HG03025 (cell line): ENCODE results near the gene ARMH3.
"Not testable (repeated sequence)": the region's sequence is repeated elsewhere in the genome, so short reads cannot be mapped to it uniquely, and the experiment has no call there.

Source experiments
- ATAC-seq: cut with Tn5 transposase; IDR thresholded peaks from one replicate; pipeline ENCODE4 v1.9.1; 2021; ENCODE audit warnings: mild to moderate bottlenecking, moderate library complexity; ENCODE audit not compliant: unreplicated experiment, low FRiP score

Gene ARMH3

GRCh38 chr10:102055647-102056419 lies at the start of gene ARMH3:
Gene ARMH3, minus strand, starts transcription at chr10:102056173. Its CDS starts 16,059 bp downstream, at chr10:102040114.
- ATAC-seq: peak; percentile 88

GRCh38 chr10:102102421-102102820 lies 46.4 kb upstream of the ARMH3 start:
- ATAC-seq: no peak

GRCh38 chr10:102101152-102101551 lies 45.2 kb upstream of the ARMH3 start:
- no peak for ATAC-seq

- no peak for ATAC-seq
Measured at GRCh38 chr10:102096449-102096848, 40.5 kb upstream of the ARMH3 start.

- no peak for ATAC-seq
Measured at GRCh38 chr10:102090772-102091171, 34.8 kb upstream of the ARMH3 start.

GRCh38 chr10:102086196-102086595 lies 30.2 kb upstream of the ARMH3 start:
- ATAC-seq: no peak

GRCh38 chr10:102085336-102085735 lies 29.4 kb upstream of the ARMH3 start:
- no peak for ATAC-seq

GRCh38 chr10:102083541-102083940 lies 27.6 kb upstream of the ARMH3 start:
- ATAC-seq: no peak

GRCh38 chr10:102072673-102073527 lies 16.9 kb upstream of the ARMH3 start:
- ATAC-seq: no peak

- no peak for ATAC-seq
Measured at GRCh38 chr10:102069071-102069470, 13.1 kb upstream of the ARMH3 start.

GRCh38 chr10:102068216-102068615 lies 12.2 kb upstream of the ARMH3 start:
- no peak for ATAC-seq

- ATAC-seq: no peak
Measured at GRCh38 chr10:102067091-102067916, 11.3 kb upstream of the ARMH3 start.

GRCh38 chr10:102066399-102067088 lies 10.6 kb upstream of the ARMH3 start:
- ATAC-seq: no peak

GRCh38 chr10:102065561-102066398 lies 9.8 kb upstream of the ARMH3 start:
- ATAC-seq: peak; percentile 15

- ATAC-seq: peak; percentile 79
Measured at GRCh38 chr10:102064868-102065560, 9.0 kb upstream of the ARMH3 start, which contains the start of gene HPS6. Gene HPS6, plus strand, starts transcription at chr10:102065349. Its CDS starts 126 bp downstream, at chr10:102065475.

- no peak for ATAC-seq
Measured at GRCh38 chr10:102064503-102064867, 8.5 kb upstream of the ARMH3 start.

GRCh38 chr10:102059987-102060386 lies 4.0 kb upstream of the ARMH3 start:
- no peak for ATAC-seq

GRCh38 chr10:102054881-102055646 lies 909 bp downstream of the ARMH3 start:
- not testable (repeated sequence) for ATAC-seq
